GM12892 (cell line): ENCODE results near the gene ACCS.

ENCODE experiments used
- DNase-seq: peaks from one replicate; pipeline ENCODE4 v3.0.0; 2011; ENCODE audit not compliant: insufficient read length
- FAIRE-seq: peaks from 2 replicates; lab custom pipeline; 2011; peaks lifted over from hg19 to GRCh38; lab: Jason Lieb, UNC
- POLR2A ChIP-seq: IDR thresholded peaks from 2 replicates; pipeline ENCODE4 v1.6.1; 2011; ENCODE audit warnings: low read depth, low read length, control low read depth
- POLR2AphosphoS5 ChIP-seq: IDR thresholded peaks from 2 replicates; pipeline ENCODE4 v1.6.1; 2011; ENCODE audit warnings: low read depth, low read length, control low read depth
- TAF1 ChIP-seq: IDR thresholded peaks from 2 replicates; pipeline ENCODE4 v1.6.1; 2011; ENCODE audit warnings: low read depth, mild to moderate bottlenecking, control low read depth, low read length, borderline replicate concordance

Gene ACCS

DNA sequence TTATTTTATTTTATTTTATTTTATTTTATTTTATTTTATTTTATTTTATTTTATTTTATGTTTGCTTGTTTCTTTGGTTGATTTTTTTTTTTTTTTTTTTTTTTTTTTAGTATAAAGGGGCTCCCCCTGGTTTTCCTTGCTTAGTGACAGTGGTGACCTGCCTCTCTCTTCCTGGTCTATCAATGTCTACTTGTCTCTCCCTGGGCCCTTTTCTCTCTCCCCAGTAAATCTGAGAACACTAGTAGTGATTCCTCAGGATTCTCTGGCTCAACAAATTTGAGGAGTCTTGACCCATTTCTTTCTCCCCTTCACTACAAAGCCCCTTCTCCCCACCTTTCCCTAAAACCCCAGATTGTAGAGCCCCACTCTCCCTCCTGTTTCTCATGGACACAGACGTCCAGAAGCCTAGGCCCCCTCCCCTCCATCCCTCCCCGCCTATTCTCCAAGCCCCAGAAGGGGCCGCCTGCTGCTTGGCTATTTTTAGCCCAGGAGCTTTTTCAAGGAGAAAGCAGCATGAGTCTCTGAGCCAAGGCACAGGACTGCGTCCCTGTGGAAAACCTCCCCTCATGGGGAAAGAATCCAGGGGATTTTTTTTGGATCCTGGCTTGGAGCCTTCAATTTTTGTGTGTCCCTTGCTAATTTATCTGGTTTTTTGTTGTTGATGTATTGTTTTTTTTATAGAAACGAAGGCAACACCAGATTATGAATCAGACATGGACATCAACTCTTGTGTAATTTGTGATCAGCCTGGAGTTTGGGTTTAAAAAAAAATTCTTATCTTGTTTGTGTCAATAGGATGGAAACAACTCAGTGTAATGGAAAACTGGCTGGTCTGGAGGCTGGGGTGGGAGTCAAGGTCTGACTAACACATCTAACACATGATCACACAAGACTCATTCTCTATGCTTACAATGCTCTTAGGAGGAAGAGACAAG is 35.8 kb upstream of the ACCS start:
- FAIRE-seq (no peak), DNase-seq (no peak)
- TF ChIP-seq TAF1: no peak
- no peak for TF ChIP-seq POLR2AphosphoS5
- no peak for TF ChIP-seq POLR2A

DNA sequence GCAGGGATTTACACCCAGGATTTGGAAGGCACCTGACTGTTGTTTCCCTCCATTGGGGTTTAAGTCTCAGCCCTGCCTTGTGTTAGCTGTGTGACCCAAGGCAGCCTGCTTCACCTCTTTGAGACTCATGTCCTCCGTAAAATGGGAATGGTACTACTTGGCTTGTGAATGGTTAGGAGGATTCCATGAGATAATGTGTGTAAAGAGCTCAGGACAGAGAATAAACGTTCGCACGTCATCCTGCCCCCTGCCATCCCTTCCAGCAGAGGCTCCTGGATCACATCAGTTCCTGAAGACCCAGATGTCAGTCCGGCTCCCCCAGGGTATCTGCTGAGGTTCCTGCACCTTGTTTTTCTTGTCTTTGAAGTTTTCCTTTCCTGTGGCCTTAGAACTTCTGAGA is 35.1 kb upstream of the ACCS start:
- FAIRE-seq (no peak), DNase-seq (no peak)
- TF ChIP-seq TAF1 (no peak), POLR2AphosphoS5 (no peak), POLR2A (no peak)

DNA sequence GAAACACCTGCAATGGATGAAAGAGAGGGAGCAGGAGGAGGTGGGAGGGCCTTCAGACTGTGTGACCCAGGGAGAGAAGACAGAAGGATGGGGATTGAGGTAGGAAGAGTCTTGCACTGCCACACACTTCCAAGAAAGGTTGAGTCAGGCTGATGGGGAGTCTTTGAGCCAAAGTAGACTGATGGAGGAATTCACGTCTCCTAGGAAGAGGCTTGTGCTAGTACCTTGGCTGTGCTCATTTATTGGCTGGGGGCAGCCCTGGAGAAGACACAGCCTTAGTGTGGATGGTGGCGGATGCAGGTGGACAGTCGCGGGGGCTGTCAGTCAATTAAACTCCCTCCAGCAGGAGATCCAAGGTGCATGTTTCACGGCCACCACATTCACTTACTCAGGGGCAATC is 34.5 kb upstream of the ACCS start:
- no peak for FAIRE-seq

GRCh38 chr11:44032299-44033085 is 33.6 kb upstream of the ACCS start:
- TF ChIP-seq TAF1 (no peak), POLR2A (no peak), POLR2AphosphoS5 (no peak)
- FAIRE-seq (no peak), DNase-seq (no peak)

More for the DNA sequence above, 34.5 kb upstream of the ACCS start:
- no peak for DNase-seq
- no peak for TF ChIP-seq POLR2A
- no peak for TF ChIP-seq TAF1
- no peak for TF ChIP-seq POLR2AphosphoS5

DNA sequence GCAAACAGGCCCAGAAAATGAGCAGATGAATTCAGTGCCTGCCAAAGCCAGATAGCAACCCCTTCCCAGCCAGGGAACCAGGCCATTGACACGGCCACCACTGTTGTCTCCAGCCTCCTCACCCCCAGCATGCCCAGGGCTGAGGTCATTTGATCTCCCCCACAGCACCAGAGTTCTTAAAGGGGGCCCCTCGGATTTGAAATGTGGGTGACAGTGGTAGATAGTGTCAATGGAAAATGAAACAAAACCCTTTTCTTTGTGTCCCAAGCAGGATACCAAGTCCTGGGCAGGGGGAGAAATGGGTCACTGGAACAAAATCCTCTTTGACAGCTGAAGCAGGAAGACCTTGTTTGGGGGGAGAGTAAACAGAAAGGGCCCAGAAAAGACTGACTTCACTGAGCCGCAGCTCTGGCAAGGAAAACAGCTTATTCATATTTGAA is 32.6 kb upstream of the ACCS start:
- DNase-seq (no peak), FAIRE-seq (no peak)
- TF ChIP-seq TAF1 (no peak), POLR2A (no peak), POLR2AphosphoS5 (no peak)

DNA sequence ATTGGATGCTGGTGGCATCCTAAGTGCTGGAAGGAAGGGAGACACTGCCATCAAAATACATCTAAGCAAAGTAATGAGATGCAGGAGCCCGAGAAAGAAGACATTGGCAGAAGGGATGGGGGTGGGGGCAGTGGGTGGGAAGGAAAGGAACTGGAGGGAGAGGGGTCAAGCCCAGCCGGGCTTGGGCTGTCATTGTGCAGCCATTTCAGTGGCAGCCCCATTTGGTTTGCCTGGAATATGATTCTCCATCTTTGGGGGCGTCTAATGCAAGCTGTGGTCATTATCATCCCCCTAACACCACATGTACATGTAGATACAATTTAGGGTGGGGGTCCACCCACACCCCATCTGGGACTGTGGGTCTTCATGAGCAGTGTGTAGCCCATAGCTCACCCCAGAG is 32.2 kb upstream of the ACCS start:
- no peak for FAIRE-seq
- no peak for DNase-seq
- TF ChIP-seq POLR2AphosphoS5: no peak
- no peak for TF ChIP-seq TAF1
- TF ChIP-seq POLR2A: no peak

DNA sequence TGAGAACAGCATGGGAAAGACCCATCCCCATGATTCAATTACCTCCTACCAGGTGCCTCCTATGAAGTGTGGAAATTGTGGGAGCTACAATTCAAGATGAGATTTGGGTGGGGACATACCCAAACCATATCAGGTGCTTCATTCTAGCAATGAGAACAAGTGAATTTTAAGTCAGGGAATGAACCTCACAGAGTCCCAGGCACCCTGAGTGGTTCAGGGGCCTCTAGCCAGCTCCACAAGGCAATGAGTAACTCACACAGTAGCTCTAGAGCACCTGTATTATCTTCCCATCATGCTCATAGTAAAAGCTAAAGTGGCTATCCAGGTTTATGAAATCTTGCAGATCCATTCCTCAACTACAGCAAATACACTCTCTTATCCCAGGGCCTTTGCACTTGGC is 31.4 kb upstream of the ACCS start:
- TF ChIP-seq TAF1 (no peak), POLR2AphosphoS5 (no peak), POLR2A (no peak)
- FAIRE-seq (no peak), DNase-seq (no peak)

DNA sequence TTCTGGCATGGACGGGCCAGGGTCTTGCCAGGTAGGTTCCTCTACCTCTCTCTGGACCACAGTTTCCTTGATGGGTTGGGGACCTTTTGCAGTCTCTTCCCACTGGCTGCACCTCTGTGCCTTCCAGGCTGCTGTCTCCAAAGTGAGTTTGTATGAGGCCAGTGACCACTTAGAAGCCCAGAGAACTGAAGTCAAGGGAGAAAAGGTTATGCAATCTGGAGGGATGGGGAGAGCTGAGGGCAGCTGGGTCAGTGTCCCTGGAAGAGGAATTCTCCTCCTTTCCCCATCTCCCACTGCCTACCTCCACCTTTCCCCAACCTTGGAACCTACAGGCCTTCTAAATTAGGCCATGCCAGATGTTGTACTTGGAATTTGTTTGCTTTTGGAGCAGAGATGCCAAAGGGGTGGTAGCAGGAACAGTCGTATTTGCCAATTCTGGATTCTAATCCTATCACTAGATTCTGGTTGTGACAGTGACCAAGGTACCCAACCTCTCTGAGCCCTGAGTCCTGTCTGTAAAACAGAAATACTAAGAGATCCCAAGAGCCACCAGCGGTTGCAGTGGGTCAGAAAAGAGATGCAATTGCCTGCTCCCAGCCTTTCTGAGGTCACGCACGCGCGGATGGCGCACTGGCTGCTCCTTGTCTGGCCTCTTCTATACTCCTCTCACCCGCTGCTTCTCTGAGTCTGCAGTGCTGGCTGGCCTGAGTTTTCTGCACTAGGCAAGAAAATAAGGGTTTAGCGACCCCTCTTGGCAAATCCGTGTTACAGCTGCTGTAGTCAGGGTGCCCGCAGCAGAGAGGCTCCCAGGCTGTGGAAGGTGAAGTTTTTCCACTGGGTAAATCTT is 29.0 kb upstream of the ACCS start:
- peak; percentile 93 for FAIRE-seq
- TF ChIP-seq POLR2A (no peak), POLR2AphosphoS5 (no peak), TAF1 (no peak)
- no peak for DNase-seq

- TF ChIP-seq POLR2A (no peak), TAF1 (no peak), POLR2AphosphoS5 (no peak)
- FAIRE-seq (no peak), DNase-seq (no peak)
Observed at GRCh38 chr11:44037658-44037998, 28.4 kb upstream of the ACCS start.

- DNase-seq: no peak
- no peak for FAIRE-seq
- TF ChIP-seq TAF1: no peak
- no peak for TF ChIP-seq POLR2AphosphoS5
- TF ChIP-seq POLR2A: no peak
Observed at GRCh38 chr11:44043157-44043556, 22.9 kb upstream of the ACCS start.

DNA sequence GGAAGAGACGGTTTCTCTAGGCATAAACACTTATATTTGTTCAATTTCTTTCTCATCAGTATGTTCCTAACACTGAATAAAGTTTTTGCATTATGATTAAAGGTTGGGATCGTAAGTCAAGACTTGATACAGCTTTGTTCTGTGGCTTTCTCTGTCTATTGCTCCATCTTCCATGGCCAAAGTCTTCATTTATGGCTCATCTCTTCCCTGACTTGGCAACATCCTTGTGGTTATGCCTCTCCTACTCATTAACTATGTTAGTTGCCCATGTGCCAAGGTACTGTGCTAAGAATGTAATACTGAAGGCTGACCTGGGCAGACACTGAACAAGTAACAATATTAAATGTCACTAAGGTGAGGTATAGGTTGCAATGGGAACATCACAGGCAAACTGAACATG is 19.9 kb upstream of the ACCS start:
- no peak for FAIRE-seq
- no peak for TF ChIP-seq POLR2A
- TF ChIP-seq POLR2AphosphoS5: no peak
- TF ChIP-seq TAF1: no peak
- DNase-seq: no peak

DNA sequence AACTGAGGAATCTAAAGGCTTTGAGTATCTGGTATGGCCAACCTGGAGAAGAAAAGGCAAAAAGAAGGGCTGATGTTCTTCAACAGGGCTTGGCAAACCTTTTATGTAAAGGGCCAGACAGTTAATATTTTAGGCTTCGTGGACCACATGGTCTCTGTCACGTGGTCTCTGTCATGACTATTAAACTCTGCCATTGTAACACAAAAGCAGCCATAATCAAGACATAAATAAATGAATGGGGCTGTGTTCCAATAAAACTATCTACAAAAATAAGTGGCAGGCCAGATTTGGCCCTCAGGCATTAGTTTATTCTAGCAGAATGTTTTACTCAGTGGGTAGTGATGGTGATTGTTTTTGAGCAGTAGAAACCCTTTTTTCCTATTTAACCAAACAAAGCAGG is 18.8 kb upstream of the ACCS start:
- DNase-seq (no peak), FAIRE-seq (no peak)
- TF ChIP-seq POLR2AphosphoS5 (no peak), TAF1 (no peak), POLR2A (no peak)
